Purkinje cell (primary cell): ENCODE measurements around the gene PTK7. TPM values are rescaled to one million over a fixed set of nuclear protein-coding genes. Genes with fewer than 3 reads are reported as not detected.

Experiments used
- polyA plus RNA-seq: library from polyadenylated mRNA; unstranded; fragments of >200 nt; fragmentation: Nextera tagmentation; gene quantifications from 2 replicates; pipeline ENCODE4 v1.2.1, GENCODE V29; 2014

PTK7 gene
- not detected in 2 replicates for polyA plus RNA-seq

GRCh38 chr6:43075670-43076463, at the start of gene PTK7:
Gene PTK7, plus strand, starts transcription at chr6:43076314. Its CDS starts 175 bp downstream, at chr6:43076489.

GRCh38 chr6:43053545-43054205, 22.4 kb upstream of the PTK7 start, which contains the start of gene CUL7:
Gene CUL7, minus strand, starts transcription at chr6:43053851. Its CDS starts 1,063 bp downstream, at chr6:43052788.

GRCh38 chr6:43059168-43060033, 16.7 kb upstream of the PTK7 start, which contains the start of the genes KLC4 and MRPL2:
Gene KLC4, plus strand, starts transcription at chr6:43059631. Its CDS starts 1,705 bp downstream, at chr6:43061336.
Gene MRPL2, minus strand, starts transcription at chr6:43059434. Its CDS starts 53 bp downstream, at chr6:43059381.

GRCh38 chr6:43170931-43171706, 95.0 kb downstream of the PTK7 start, which contains the start of gene SRF:
Gene SRF, plus strand, starts transcription at chr6:43171269. Its CDS starts 388 bp downstream, at chr6:43171657.

GRCh38 chr6:43181942-43182860, 106.1 kb downstream of the PTK7 start, which contains the start of gene CUL9:
Gene CUL9, plus strand, starts transcription at chr6:43182196. Its CDS starts 2,115 bp downstream, at chr6:43184311.

Other genes with a start within 250 kb of the PTK7 start
- gene RPL7L1, start 196.7 kb upstream of the PTK7 start, polyA plus RNA-seq: 59.4 and 89.5 TPM in 2 replicates
- not detected in 2 replicates for gene PTCRA, start 160.3 kb upstream of the PTK7 start, polyA plus RNA-seq
- 10.8 and 13.8 TPM in 2 replicates for gene CNPY3, start 146.8 kb upstream of the PTK7 start, polyA plus RNA-seq
- gene GNMT, start 115.6 kb upstream of the PTK7 start, polyA plus RNA-seq: 0.85 TPM in 1 of 2 replicates, not detected in the other
- gene PEX6, start 97.1 kb upstream of the PTK7 start, polyA plus RNA-seq: 1.8 and 3.6 TPM in 2 replicates
- 14.2 and 30.0 TPM in 2 replicates for gene PPP2R5D, start 91.7 kb upstream of the PTK7 start, polyA plus RNA-seq
- 163 and 191 TPM in 2 replicates for gene MEA1, start 62.4 kb upstream of the PTK7 start, polyA plus RNA-seq
- 23.8 and 31.7 TPM in 2 replicates for gene KLHDC3, start 62.1 kb upstream of the PTK7 start, polyA plus RNA-seq
- 26.2 and 30.9 TPM in 2 replicates for gene RRP36, start 54.7 kb upstream of the PTK7 start, polyA plus RNA-seq
- 0.74 and 2.5 TPM in 2 replicates for gene CUL7, start 22.5 kb upstream of the PTK7 start, polyA plus RNA-seq
- 48.1 and 61.6 TPM in 2 replicates for gene MRPL2, start 16.9 kb upstream of the PTK7 start, polyA plus RNA-seq
- 7.8 and 17.5 TPM in 2 replicates for gene KLC4, start 16.7 kb upstream of the PTK7 start, polyA plus RNA-seq
- gene SRF, start 95.0 kb downstream of the PTK7 start, polyA plus RNA-seq: 0.74 and 0.99 TPM in 2 replicates
- gene CUL9, start 105.9 kb downstream of the PTK7 start, polyA plus RNA-seq: 2.7 and 5.5 TPM in 2 replicates
- 8.7 and 9.2 TPM in 2 replicates for gene DNPH1, start 153.2 kb downstream of the PTK7 start, polyA plus RNA-seq
- gene TTBK1, start 167.2 kb downstream of the PTK7 start, polyA plus RNA-seq: 0.62 and 0.66 TPM in 2 replicates
- 0.63 TPM in 1 of 2 replicates, not detected in the other for gene SLC22A7, start 221.9 kb downstream of the PTK7 start, polyA plus RNA-seq
- gene CRIP3, start 232.5 kb downstream of the PTK7 start, polyA plus RNA-seq: 1.6 and 2.4 TPM in 2 replicates